ENCODE measurements around the gene RPIA.
"Not testable (repeated sequence)": the region's sequence is repeated elsewhere in the genome, so short reads cannot be mapped to it uniquely, and the experiment has no call there.

RPIA gene

GRCh38 chr2:88691339-88692183, at the start of gene RPIA:
TSS of gene RPIA (plus strand) at chr2:88691673. CDS start at chr2:88691699, 26 bp downstream.
- in situ Hi-C loops (cut with MboI; ENCODE audit: low sequenced_read_pairs), result no loop called here

GRCh38 chr2:88642278-88642677, 49.2 kb upstream of the RPIA start:
- in situ Hi-C loops (cut with MboI; ENCODE audit: low sequenced_read_pairs), result no loop called here

DNA sequence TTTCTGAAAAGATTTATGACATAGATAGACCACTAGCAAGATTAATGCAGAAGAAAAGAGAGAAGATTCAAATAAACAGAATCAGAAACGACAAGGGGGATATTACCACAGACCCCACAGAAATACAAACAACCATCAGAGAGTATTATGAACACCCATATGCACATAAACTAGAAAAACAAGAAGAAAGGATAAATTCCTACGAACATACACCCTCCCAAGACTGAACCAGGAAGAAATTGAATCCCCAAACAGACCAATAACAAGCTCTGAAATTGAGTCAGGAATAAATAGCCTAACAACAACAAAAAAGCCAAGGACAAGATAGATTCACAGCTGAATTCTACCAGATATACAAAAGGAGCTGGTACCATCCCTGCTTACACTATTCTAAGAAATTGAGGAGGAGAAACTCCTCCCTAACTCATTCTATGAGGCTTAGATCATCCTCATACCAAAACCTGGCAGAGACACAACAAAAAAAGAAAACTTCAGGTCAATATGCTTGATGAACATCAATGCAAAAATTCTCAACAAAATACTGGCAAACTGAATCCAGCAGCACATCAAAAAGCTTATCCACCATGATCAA, 46.1 kb upstream of the RPIA start:
- in situ Hi-C loops (cut with MboI; ENCODE audit: low sequenced_read_pairs), result not testable (repeated sequence)

- in situ Hi-C loops (cut with MboI; ENCODE audit: low sequenced_read_pairs), result no loop called here
Measured at GRCh38 chr2:88651646-88652045, 39.8 kb upstream of the RPIA start.

- in situ Hi-C loops (cut with MboI; ENCODE audit: low sequenced_read_pairs), result no loop called here
Measured at GRCh38 chr2:88654714-88655113, 36.8 kb upstream of the RPIA start.

- in situ Hi-C loops (cut with MboI; ENCODE audit: low sequenced_read_pairs), result no loop called here
Measured at GRCh38 chr2:88656690-88657089, 34.8 kb upstream of the RPIA start.

DNA sequence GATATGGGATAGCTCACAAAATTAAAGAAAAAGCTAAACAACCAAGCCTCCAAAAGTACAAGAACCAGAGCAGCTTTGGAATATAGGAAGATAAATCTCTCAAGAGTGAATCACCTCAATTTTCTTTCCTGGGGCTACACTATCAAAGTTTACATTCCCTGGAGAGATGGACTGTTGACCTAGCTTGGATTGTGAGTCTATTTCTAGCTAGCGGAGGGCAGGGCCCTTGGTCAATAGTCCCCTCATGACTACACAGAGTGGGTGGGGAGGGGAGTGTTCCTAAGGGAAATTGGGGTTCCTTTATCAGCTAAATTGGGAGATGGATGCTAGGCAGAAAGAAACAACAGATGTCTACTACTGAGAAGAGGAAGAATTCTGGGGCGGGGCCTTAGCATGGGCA, 34.3 kb upstream of the RPIA start:
- in situ Hi-C loops (cut with MboI; ENCODE audit: low sequenced_read_pairs), result no loop called here

GRCh38 chr2:88658326-88658725, 33.1 kb upstream of the RPIA start:
- in situ Hi-C loops (cut with MboI; ENCODE audit: low sequenced_read_pairs), result no loop called here

GRCh38 chr2:88658881-88659537, 32.5 kb upstream of the RPIA start:
- in situ Hi-C loops (cut with MboI; ENCODE audit: low sequenced_read_pairs), result no loop called here

DNA sequence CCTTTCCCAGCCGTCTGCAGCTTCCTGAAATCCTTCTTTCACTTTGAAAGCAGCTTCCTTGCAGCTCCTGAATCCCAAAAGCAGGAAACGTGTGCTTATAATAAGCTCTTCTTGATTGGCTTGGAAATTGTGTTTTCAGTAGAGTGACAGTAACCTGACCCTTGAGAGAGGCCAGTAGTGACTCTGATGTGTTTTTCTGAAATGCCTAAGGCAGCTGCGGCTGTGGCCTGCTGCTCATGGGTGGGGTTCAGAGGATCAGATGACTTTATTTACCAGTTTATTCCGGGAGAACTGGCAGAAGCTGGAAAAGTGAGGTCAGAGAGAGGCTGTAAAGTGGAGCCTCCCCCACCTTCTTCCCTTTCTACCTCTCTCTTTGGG, 31.9 kb upstream of the RPIA start:
- in situ Hi-C loops (cut with MboI; ENCODE audit: low sequenced_read_pairs), result no loop called here

- in situ Hi-C loops (cut with MboI; ENCODE audit: low sequenced_read_pairs), result loop anchor here (10.0 kb wide), 1 partner anchor 66 kb away; no protein-coding TSS in a partner anchor
Measured at GRCh38 chr2:88660622-88661021, 30.9 kb upstream of the RPIA start.

DNA sequence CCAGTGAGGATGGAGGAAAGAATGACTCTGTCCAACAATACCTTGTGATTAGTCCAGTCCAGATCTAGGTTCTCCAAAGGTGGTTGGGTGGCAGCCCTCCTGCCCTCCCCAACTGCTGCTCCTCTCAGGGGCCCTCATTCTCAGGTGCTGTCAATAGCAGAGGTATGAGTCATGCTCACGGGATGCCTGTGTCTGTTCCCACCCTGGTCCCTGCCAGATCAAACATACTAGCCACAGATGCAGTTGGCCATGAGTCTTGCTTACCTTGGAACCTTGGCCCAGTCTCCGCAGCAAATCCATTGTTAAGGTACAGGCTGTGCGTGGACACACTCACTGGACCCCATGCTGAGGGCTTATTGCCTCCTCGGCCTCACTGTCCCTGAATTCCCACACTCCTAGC, 24.9 kb upstream of the RPIA start:
- in situ Hi-C loops (cut with MboI; ENCODE audit: low sequenced_read_pairs), result loop anchor here (10.0 kb wide), 1 partner anchor 72 kb away; no protein-coding TSS in a partner anchor

- in situ Hi-C loops (cut with MboI; ENCODE audit: low sequenced_read_pairs), result loop anchor here (10.0 kb wide), 1 partner anchor 72 kb away; no protein-coding TSS in a partner anchor
Measured at GRCh38 chr2:88667219-88667618, 24.3 kb upstream of the RPIA start.

GRCh38 chr2:88668862-88669261, 22.6 kb upstream of the RPIA start:
- in situ Hi-C loops (cut with MboI; ENCODE audit: low sequenced_read_pairs), result loop anchor here (10.0 kb wide), 1 partner anchor 74 kb away; no protein-coding TSS in a partner anchor

- in situ Hi-C loops (cut with MboI; ENCODE audit: low sequenced_read_pairs), result loop anchor here (10.0 kb wide), 1 partner anchor 75 kb away; no protein-coding TSS in a partner anchor
Measured at GRCh38 chr2:88669482-88670214, 21.8 kb upstream of the RPIA start.

GRCh38 chr2:88671786-88672427, 19.6 kb upstream of the RPIA start:
- in situ Hi-C loops (cut with MboI; ENCODE audit: low sequenced_read_pairs), result no loop called here

- in situ Hi-C loops (cut with MboI; ENCODE audit: low sequenced_read_pairs), result no loop called here
Measured at GRCh38 chr2:88673363-88673762, 18.1 kb upstream of the RPIA start.

DNA sequence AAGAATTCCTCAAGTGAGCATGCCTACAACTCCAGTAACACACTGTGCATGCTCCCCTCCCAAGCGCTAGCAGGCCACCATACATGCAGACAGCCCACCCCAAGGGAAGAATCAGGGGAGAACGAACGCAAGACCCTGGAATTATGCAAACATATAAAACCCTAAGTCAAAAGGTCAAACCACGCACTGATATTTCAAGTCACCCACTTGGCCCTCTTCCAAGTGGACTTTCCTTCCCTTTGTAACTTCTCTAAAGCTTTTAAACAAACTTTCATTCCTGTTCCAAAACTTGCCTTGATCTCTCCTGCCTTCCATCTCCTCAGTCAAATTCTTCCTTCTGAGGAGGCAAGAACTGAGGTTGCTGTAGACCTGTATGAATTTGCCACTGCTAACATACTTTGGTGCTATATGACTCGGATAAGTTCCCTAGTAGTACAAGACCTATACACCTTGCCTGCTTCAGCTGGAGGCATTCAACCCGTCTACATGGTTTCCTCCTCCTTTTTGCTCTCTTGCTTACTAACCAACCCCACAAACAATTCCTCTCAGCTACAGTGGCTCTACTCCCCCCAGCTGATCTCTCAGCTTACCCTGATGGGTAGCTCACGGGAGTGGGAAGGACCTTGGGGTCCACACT, 11.1 kb upstream of the RPIA start:
- in situ Hi-C loops (cut with MboI; ENCODE audit: low sequenced_read_pairs), result no loop called here

GRCh38 chr2:88680916-88681315, 10.6 kb upstream of the RPIA start:
- in situ Hi-C loops (cut with MboI; ENCODE audit: low sequenced_read_pairs), result no loop called here

All from HL-60/S4 treated with retinoic acid at 250 ng/mL for 4 days and 3 days (cell line).